GM20431 (cell line): ENCODE results near the gene GPR62.
"Not testable (repeated sequence)": the region's sequence is repeated elsewhere in the genome, so short reads cannot be mapped to it uniquely, and the experiment has no call there.

Source experiments
- in situ Hi-C: fragments of 300-500 bp; cut with MseI, MboI; formaldehyde crosslinking; loops from one replicate; pipeline ENCODE4 v1.15.0; 2020; ENCODE audit warnings: low sequenced_read_pairs; ENCODE audit not compliant: unreplicated experiment

Gene GPR62, protein sequence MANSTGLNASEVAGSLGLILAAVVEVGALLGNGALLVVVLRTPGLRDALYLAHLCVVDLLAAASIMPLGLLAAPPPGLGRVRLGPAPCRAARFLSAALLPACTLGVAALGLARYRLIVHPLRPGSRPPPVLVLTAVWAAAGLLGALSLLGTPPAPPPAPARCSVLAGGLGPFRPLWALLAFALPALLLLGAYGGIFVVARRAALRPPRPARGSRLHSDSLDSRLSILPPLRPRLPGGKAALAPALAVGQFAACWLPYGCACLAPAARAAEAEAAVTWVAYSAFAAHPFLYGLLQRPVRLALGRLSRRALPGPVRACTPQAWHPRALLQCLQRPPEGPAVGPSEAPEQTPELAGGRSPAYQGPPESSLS

DNA sequence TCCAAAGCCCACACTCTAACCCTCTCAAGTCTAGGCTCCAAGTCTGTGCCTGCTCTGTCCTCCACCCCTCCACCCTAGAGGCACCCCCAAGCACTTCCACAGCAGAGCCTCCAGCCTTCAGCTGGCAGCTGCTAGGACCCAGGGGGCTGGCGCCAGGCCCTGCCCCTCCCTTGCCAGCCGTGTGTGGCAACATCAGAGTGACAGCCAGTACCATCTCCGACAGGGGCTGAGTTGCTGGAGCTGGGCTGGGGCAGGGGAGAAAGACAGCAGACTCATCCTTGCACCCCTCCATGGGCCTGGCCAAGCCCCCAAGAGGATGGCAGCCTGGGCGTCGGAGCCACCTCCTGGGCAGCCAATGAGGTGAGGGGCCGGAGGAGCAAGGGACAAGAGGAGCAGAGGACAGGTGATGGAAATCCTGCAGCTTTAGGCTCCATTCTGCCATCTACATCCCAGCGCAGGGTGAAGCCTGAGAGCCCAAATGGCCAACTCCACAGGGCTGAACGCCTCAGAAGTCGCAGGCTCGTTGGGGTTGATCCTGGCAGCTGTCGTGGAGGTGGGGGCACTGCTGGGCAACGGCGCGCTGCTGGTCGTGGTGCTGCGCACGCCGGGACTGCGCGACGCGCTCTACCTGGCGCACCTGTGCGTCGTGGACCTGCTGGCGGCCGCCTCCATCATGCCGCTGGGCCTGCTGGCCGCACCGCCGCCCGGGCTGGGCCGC is at the start of gene GPR62:
Gene GPR62 (plus strand): TSS at position 207 of the 718 bp plus-strand sequence. CDS start 272 bp downstream, at position 479.
- in situ Hi-C loops: no loop called here

DNA sequence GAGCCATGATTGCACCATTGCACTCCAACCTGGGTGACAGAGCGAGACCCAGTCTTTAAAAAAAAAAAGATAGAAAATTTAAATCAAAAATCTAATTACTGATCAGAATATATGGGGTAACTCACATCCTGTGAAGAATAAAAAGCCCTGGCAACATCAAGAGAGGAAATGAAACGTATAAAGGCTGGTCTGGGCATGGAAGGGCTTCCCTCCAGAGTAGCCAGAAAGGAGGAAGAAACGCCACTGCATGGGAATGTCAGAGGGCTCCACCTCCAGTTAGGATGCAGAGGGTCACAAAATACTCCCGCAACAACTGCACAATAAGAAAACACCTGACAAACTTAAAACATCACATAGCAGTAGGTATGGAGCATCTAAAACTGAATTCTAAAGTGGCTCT is 47.2 kb upstream of the GPR62 start:
- in situ Hi-C loops: no loop called here

DNA sequence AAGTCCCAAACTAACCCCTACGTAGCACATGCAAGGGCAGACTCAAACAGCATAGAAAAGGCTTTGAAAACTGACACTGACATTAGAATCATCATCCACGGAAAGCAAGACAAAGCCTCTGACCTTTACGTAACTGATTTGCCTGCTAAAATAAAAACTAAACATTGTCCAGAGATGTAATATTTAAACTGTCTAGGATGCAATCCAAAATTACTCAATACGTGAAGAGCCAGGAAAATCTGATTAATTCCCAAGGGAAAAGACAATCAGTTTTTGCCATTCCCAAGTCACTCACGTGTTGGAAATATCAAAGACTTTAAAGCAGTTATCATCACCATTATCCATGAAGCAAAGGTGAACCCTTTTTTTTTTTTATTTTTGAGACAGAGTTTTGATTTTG is 38.8 kb upstream of the GPR62 start:
- in situ Hi-C loops: no loop called here

DNA sequence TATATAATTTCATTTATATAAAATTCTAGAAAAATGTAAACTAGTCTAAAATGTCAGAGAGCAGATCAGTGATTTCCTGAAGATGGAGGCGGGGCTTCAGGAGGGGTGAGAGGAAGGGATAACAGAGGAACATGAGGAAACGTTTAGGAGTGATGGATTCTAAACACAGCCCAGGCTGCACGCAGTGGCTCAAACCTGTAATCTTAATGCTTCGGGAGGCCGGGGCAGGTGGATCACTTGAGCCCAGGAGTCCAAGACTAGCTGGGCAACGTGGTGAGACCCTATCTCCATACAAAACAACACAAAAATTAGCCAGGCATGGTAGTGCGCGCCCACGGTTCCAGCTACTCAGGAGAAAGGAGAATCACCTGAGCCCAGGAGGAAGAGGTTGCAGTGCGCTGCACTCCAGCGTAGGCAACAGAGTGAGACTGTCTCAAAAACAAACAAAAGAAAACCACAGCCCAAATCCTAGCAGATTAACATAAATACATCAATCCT is 34.1 kb upstream of the GPR62 start:
- in situ Hi-C loops: no loop called here

DNA sequence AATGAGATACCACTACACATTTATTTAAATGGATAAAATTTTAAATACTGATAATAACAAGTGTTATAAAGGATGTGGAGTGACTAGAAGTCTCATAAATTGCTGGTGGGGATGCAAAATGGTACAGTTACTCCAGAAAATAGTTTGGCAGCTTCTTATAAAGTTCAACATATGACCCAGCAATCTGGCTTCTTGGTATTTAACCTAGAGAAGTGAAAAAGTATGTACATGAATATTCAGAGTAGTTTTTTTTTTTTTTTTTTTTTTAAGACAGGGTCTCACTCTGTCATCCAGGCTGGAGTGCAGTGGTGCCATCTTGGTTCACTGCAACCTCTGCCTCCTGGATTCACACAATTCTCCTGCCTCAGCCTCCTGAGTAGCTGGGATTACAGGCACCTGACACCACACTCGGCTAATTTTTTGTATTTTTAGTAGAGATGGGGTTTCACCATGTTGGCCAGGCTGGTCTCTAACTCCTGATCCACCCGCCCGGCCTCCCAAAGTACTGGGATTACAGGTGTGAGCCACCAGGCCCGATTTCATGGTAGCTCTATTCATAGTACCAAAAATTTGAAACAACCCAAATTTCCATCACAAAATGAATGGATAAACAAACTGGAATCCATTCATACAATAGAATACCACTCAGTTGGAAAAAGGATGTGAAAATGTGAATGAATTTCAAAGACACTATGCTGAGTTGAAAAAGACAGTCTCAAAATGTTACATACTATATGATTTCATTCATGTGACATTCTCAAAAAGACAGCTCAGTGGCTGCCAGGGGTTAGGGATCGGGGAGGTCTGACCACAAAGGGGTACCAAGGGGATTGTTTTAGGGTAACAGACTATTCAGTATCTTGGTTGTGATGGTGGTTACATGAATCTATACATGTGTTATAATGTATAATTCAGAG is 27.9 kb upstream of the GPR62 start:
- in situ Hi-C loops: no loop called here

DNA sequence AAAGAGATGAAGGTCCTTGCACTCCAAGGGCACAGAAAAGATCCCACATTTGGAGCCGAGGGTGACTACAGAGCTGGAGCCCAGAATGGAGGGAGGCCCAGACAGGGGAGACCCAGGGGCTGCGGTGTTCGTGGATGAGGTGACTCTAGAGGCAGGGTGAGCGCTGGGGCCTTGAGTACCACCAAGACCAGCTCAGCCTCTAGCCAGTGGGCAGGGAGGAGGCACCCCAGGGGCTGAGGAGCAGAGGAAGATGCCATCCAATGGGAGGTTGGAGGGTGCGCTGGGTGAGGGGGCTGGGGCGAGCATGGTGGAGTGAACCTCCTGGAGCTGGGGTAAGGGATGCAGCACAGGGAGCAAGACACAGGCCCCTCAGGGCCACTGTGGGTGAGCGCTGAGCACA is 26.7 kb upstream of the GPR62 start:
- in situ Hi-C loops: no loop called here

DNA sequence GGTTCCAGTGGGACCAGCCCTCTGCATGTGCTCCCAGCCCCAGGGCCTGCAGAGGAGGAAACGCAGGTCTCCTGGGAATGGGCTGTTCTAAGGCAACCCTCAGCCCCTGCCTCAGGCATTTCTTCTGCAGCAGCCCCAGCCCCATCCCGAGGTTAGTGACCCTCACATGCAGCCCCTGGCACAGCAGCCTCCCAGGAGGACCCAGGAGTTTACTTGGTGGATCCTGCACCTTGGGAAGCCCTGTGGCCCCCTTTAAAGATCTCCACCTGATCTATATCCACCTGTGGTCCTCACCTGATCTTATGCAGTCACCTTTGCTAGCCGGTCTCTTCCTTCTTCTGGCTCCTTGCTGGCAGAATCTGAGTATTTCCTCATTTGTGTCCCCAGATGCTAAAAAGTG is 26.2 kb upstream of the GPR62 start:
- in situ Hi-C loops: not testable (repeated sequence)

DNA sequence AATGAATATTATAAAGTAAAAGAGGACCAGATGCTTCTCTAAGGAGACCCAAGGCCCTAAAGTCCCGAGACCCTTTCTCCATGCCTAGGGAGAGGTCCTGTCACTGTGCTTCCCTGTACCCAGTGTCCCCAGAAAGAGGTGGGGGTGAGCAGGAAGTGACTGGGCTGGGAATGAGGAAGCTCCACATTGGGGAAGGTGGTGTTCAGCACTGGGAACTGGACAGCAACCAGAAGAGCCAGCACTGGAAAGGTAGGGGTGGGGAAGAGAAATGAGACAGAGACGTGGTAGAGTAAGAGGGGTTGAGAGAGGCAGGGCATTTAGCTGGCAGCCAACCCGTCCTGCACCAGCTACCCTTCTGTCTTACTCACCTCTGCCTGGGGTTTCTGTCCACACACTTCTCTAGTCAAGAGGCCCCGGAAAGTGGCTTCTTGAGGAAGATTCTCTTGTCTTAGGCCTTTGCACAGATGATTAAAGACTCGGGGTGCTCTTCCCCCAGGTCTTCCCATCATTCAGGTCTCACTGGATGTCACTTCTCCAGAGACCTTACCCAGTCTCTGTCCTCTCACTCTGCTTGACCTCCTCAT is 25.7 kb upstream of the GPR62 start:
- in situ Hi-C loops: no loop called here

DNA sequence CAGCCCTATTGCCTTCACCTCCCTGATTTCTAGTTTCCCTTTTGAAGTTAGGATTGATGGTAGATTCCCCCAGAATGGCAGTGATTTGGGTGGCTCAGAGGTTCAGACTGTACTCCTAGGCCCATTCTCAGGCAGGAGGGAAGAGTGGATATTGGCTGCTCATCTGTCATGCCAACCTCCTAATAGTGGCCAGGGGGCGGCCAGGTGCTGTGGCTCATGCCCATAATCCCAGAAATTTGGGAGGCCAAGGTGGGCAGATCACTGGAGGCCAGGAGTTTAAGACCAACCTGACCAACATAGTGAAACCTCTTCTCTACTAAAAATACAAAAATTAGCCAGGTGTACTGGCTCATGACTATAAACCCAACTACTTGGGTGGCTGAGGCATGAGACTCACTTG is 24.7 kb upstream of the GPR62 start:
- in situ Hi-C loops: no loop called here

DNA sequence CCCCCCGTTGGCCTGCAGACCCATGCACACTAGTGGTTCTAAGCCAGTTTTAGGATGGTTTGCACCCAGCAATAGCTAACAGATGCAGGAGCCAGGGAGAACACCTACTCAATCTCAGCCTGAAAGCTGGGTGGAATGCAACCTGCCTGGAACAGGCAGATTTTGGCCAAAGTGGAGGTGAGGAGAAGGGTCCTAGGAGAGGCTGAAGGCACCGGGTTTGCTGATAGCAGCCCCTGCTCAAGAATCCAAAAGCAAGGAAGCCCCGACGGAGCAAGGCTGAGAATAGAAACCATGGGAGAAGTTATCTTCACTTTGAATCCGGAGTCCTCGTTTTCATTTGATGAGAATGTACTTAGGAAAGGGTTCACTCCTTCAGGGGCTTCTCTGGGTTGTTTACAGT is 23.4 kb upstream of the GPR62 start:
- in situ Hi-C loops: no loop called here

DNA sequence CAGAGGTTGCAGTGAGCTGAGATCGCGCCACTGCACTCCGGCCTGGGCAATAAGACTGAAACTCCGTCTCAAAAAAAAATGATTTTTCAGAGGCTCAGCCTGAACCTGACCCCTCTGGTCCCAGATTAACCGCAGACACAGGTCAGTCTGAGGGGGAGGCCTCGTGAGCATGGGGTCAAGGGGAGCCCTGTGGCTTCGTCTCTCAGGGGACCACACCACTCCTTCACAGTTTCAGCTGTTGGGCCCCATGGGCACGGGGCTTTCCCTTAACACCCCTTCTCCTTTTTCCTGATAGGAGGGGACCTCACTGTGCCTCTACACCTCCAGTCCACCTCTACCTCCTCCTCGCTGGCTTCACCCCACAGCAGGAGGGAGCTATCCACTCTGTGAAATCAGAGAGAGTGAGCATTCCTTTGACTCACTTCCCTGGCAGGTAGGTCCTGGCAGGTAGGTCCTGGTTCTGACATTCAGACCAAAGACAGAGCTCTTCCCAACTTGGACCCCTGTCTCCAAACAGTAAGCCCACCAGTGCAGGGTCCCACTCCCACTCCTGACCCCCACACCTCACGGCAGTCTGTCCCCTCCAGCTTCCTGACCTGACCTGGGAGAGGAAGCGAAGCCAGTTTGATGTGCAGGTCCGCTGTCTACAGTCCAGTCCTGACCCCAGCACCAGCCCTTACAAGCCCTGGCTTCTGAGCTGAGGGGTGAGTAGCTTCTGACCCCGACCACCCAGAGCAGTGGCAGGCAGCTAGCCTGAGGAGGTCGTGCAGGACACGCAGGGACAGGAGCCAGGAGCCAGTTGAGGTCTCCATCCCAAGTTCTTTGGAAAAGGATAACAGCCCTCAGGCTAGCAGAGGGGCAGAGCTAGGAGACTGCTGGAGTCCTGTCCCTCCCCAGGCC is 22.5 kb upstream of the GPR62 start:
- in situ Hi-C loops: no loop called here

DNA sequence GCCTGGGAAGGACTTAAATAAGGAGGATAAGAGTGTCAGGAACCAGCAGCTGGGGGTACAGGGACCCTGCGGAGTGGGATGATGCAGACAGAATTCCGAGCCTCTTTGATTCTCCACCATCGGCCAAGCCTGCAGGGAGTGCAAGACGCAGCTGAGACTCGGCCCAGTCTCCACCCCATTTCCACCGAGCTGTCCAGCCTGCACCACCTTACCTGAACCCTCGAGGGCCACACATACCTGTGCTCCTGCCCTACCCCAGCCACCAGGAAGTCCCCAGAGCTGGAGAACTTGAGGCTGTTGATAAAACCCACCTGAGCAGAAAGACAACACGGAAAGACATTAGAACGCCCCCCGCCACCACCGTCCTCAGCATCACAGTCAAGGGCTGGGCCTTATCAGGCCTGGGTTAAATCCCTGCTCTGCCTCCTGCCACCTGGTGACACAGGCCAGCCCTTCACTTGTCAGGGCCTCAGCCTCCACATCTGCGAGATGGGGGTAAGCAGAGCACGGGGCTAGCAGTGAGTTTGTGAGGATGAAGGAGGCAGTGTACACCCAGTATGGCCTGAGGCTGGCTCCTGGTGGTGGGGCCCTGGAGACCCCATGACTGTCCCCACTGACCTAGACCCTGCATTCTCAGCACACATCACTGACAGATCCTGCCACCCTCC is 21.6 kb upstream of the GPR62 start:
- in situ Hi-C loops: no loop called here

DNA sequence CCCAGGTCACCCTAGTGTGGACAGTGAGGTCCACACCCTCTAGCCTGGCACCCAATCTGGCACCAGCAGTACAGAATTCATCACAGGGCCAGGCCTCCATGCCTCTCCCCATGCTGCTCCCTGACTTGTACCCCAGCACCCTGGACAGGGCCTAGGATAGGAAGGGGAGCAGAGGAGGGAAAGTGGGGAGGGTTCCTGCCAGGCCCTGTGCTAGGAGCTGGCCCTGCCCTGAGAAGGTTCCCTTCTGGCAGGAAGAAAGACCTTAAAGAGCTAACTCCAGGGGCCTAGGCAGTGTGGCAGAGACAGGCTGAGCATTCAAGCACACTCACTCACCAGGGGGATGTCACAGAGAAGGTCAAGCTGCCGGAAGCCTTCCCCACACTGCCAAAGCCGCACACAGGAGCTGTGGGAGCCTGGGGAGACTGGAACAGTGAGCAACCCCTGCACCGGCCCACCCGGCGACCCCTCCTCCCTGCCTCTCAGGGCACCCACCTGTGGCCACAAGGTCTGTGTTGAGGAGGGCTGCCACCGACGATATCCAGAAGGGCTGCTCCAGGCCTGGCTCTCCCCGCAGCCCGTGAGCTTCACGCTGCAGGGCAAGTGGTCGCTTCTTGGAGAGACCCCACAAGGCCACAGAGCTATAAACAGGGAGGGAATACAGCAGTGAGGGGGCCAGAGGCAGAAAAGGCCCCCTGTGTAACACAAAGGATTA is 20.9 kb upstream of the GPR62 start:
- in situ Hi-C loops: no loop called here

DNA sequence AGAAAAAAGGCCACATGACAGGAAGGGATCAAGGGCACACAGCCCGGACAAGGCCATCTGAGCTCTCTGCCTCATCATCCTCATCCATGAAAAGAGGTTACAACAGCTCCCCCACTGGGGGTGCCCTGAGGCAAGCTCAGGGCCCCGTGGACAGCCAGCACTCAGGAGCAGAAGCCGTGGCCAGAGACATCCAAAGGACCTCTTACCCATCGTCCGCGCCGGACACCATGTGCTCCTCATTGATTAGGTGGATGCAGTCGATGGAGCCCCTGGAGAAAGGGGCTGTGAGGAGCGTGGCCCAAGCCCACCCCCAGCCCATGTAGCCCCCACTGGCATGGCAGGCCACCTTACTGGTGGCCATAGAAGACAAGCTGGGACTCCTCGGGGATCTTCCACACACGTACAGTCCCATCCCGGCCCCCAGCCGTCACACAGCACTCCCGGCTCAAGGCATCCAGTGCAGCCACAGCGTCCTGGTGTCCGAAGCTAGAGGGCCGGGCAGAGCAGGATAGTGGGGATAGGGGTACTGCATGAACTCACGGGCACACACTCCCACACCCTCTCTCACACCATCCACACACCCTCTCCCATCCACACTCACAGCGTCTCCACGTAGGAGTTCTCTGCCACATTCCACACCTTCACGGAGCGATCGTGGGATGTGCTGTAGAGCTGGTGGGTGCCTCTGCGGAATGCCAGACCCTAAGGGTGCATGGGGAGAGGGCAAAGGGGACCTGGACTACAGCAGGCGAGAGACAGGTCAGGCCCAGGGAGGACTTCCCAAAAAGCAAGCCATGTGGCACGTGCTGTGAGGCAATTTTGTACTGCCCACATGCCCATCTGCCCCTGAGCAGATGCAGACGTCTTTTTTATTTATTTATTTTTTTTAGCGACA is 19.9 kb upstream of the GPR62 start:
- in situ Hi-C loops: no loop called here

DNA sequence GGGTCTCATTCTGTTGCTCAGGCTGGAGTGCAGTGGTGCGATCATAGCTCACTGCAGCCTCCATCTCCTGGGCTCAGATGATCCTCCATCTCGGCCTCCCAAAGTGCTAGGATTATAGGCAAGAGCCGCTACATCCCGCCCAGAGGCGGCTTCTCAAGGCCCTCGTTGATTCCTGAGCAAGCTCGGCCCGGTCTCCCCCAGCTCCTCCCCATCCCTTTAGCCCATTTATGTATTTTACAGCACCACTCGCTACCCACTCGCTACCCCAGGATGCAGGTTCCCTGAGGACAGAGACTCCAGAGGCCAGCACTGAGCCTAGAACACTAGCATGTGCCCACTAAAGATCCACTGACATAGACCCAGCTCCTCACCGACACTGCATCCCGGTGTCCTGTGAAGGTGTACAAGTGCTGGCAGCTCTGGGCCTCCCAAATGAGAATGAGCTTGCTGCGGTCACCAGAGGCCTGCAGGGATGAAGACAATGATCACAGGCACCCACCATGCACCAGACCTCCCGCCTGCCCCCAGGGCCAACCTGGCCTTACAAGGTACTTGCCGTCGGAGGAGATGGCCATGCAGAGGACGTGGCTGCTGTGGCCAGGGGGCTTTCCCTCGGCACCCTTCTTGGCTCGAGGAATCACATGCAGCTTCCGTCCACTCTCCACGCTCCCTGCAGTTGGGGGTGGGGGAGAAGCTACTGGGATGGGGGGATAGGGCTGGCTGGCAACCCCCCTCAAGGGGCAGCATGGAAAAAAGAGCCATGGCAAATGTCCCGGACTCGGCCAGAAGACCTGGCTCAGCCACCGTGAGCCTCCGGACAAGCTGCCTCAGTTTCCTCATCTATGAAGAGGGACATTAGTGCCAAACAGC is 19.1 kb upstream of the GPR62 start:
- in situ Hi-C loops: no loop called here

DNA sequence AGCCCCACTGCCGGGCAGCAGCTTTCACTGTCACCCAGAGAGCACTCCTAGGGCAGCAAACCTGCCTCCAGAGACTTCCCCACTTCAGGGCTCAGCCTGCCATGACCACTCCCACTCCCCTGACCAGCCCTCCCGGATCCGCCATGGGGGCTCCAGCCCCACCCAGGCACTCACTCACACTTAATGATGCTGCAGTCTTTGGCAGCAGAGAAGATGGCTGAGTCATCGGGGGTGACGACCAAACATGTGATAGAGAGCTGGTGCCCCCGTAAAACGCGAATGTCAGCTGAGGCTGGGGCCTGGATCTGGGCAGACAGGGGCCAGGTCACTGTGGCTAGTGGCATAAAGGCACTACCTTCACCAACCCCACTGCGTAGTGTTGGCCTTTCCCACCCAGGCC is 18.2 kb upstream of the GPR62 start:
- in situ Hi-C loops: no loop called here
